GM12864 (cell line): ENCODE measurements around the gene PTAR1.

Experiments used
- DNase-seq: peaks from one replicate; pipeline ENCODE4 v3.0.0-alpha.2; 2011; ENCODE audit warnings: low read depth
- H3K4me3 ChIP-seq: 2 replicates; pipeline ENCODE4 v1.5.1; 2011; ENCODE audit warnings: mild to moderate bottlenecking, low read depth, low read length, control low read depth
- CTCF ChIP-seq: IDR thresholded peaks from 2 replicates; pipeline ENCODE4 v1.5.1; 2011; ENCODE audit warnings: low read depth, mild to moderate bottlenecking, moderate library complexity, low read length, control low read depth, inconsistent platforms; ENCODE audit errors: missing control alignments

PTAR1 gene

GRCh38 chr9:69740872-69741505 lies 18.8 kb downstream of the PTAR1 start:
- DNase-seq, result no peak
- TF ChIP-seq CTCF, result no peak
- H3K4me3 ChIP-seq, result no peak overlapping the region

GRCh38 chr9:69731348-69731747 lies 28.5 kb downstream of the PTAR1 start:
- no peak overlapping the region for H3K4me3 ChIP-seq
- TF ChIP-seq CTCF, result no peak
- DNase-seq, result no peak

- no peak overlapping the region for H3K4me3 ChIP-seq
- DNase-seq, result no peak
- no peak for TF ChIP-seq CTCF
Measured at GRCh38 chr9:69719983-69720382, 39.8 kb downstream of the PTAR1 start.

GRCh38 chr9:69719367-69719766 lies 40.4 kb downstream of the PTAR1 start:
- no peak for TF ChIP-seq CTCF
- no peak overlapping the region for H3K4me3 ChIP-seq
- DNase-seq, result no peak

- no peak for DNase-seq
- no peak overlapping the region for H3K4me3 ChIP-seq
- TF ChIP-seq CTCF, result no peak
Measured at GRCh38 chr9:69718218-69718617, 41.6 kb downstream of the PTAR1 start.

- TF ChIP-seq CTCF, result no peak
- H3K4me3 ChIP-seq, result no peak overlapping the region
- DNase-seq, result no peak
Measured at GRCh38 chr9:69715825-69716224, 44.0 kb downstream of the PTAR1 start.

- no peak for DNase-seq
- TF ChIP-seq CTCF, result no peak
- H3K4me3 ChIP-seq, result no peak overlapping the region
Measured at GRCh38 chr9:69715096-69715495, 44.7 kb downstream of the PTAR1 start.
